HG03565 (cell line): Measurements from ENCODE around the gene GXYLT2.

Experiments
- ATAC-seq: cut with Tn5 transposase; IDR thresholded peaks from one replicate; pipeline ENCODE4 v1.9.1; 2021; ENCODE audit warnings: mild to moderate bottlenecking, moderate library complexity; ENCODE audit not compliant: unreplicated experiment

The GXYLT2 gene

DNA sequence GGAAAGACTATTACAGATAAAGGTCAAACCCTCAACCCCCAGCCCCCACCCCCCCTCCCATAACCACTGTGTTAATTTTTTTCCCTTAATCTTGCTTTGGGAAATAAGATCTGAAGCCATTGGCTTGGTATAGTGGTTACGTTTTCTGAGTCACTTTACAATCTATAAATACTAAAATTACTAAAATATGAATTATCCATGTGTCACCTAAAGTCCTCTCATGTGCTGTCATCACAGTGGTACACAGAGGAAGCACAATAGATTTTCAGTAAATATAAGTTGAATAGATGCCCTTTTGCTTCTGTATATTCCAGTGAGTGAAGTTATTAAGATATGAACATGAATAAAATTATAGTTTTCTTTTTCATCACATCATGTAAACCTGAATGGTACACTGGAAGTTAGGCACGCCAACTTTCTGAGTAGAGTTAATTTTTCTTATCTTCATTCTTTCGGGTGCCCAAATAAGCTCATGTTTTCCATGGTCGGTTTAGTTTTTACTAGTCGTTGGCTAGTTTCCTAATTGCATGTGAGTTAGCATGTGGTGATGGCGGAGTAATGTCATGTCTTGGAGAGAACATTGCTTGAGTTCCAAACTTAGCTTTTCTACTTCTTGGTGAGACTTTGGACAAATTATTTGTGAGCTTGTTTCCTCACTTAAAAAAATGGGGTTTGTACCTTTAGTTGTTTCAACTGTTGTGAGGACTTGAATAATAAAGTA lies 120.3 kb downstream of the GXYLT2 start:
- no peak for ATAC-seq

DNA sequence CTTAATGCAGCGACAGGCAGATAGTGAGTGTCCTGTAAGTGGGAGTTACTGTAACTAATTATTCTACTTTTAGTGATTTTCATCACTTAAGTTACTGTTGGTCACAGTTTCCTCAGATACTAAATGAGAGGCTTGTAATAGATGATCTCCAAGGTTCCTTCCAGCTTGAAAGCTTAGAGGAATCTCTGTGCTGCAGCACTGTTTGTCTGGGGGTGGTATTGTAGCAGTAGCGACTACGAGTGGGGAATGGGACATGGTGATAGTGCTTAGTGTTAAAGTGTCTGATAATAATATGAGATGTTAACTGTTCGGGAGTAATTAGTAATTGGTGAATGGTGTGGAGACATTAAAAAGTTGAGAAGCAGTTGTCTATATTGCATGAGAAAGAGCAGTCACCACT lies 121.2 kb downstream of the GXYLT2 start:
- no peak for ATAC-seq

DNA sequence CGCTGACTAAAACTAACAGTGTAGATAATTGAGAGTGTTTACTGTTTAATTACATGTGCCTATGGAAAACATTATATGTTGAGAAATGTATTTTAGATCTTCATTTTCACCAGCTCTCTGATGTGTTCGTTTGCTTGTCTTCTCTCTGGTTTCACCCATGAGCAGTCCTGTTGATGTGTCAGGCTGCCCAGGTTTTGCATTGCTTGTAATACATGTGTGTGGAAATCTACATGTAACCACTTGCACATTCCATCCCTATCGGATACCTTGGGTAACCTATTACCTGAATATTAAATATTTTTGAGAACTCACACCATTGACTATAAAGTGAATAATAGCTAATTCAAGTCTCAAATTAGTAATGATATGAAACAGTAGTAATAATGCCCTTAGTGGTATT lies 121.9 kb downstream of the GXYLT2 start:
- ATAC-seq: no peak

DNA sequence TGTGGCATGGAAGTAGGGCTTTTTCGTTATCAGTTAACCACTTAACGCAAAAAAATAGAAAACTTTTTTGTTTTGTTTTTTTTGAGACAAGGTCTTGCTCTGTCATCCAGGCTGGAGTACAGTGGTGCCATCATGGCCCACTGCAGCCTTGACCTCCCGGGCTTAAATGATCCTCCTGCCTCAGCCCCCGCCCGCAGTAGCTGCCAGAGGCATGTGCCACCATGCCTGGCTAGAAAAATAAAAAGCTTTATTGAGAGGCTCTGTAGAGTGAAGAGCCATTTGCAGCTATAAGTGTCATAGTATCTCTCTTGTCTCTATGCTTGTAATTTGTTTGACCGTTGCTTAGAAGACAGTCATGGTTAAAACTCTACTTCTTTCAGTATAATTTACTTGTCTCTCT lies 122.3 kb downstream of the GXYLT2 start:
- no peak for ATAC-seq

DNA sequence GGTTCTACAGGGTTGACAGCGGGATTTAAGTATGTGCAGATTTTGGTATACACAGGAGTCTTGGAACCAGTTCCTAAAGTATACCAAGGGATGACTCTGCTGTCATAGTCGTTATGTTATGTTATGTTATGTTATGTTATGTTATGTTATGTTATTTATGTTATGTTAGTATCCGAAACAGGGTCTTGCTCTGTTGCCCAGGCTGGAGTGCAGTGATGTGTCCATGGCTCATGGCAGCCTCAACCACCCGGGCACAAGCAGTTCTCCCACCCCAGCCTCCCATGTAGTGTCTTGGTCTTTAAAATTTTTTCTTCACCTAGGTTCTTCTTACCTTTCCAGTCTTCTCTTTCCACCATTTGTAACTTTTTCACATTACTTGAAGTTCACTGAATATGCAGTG lies 130.5 kb downstream of the GXYLT2 start:
- ATAC-seq: no peak

DNA sequence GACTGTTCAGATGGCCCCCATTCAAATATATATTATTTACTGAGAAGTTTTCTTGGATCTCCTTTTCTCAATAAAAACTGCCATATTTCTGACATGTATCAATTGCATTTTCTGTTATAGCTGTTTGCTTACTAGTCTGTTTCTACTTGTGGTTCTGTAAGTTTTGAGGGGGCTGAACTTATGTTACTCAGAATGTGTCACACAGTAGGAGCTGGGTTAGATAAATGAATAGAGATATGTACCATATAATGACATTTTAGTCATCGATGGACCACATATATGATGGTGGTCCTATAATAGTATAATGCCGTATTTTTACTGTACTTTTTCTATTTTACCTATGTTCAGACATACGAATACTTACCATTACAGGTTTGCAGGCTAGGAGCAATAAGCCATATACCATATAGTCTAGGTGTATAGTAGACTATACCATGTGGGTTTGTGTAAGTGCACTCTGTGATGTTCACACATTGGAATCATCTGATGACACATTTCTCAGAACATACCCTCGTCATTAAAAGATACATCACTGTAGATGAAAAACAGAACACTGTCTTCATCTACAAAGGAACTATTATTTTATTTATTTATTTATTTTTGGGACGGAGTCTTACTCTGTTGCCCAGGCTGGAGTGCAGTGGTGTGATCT lies 131.1 kb downstream of the GXYLT2 start:
- ATAC-seq: no peak

DNA sequence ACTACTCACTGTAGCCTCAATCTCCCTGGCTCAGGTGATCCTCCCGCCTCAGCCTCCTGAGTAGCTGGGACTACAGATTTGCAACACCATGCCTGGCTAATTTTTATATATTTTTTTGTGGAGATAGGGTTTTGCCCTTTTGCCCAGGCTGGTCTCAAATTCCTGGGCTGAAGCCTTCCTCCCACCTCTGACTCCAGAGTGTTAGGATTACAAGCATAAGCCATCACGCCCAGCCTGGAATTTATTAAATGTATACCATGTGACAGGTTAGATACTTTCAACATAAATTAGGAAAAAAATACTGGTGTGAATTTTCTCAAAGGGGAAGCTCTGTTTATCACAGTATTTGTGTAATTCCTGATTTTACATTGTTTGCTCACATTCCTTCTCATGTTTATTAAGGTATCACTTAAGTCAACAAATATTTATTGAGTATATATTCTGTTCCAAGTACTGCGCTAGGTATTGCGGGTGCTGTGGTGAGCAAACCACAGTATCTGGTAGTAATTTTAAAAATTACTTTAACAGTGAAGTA lies 133.5 kb downstream of the GXYLT2 start:
- no peak for ATAC-seq

DNA sequence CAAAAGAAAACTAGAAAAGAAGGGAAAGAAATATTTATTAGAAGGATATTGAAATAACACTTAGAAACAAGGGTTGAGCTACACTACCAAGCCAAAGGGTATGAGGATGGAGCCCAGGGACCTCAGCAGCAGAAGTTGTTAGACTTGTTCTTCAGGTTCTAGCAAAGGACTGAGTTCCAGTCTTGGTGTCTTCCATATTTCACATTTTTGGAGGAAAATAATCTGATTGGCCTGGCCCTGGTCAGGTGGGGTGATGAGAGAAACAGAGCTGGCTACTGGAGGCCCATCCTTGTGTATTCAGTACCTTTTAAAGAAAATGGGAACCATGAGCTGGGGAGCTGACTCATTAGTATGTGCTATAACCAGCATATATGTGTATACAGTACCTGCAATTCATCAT lies 137.0 kb downstream of the GXYLT2 start:
- no peak for ATAC-seq

DNA sequence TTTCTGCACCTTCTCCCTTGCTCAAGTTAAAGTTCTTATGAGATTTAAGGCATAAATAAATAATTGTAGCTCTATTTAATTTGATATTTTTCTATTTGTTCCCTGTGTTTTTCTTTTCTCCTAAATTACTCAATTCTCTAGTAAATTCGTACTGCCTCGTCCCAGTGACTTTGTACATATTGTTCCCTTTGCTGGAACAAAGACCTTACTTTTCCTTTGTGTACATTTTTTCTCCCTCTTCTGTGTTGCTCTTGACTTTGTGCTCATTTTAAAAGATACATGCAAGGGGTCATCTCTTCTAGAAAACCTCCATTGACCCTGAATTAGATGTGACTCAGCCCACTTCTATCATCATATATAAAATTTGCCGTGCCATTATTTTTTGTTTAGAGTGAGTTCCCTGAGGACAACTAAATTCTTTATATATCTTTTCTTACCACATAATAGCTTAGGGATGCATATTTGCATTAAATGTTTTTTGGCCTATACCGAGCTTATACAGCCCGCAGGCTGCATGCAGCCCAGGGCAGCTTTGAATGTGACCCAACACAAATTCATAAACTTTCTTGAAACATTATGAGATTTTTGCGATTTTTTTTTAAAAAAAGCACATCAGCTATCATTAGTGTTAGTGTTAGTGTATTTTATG lies 138.4 kb downstream of the GXYLT2 start:
- ATAC-seq: no peak
